Natural killer cell (primary cell): ENCODE data around the gene RFT1. TPM values are rescaled to one million over a fixed set of nuclear protein-coding genes. Genes with fewer than 3 reads are reported as not detected.
A peak's percentile ranks its signal among the peaks of the same experiment; 100 is the strongest.

ENCODE experiments used
- ATAC-seq, 3 donors: fragments of 150-1000 bp in 2 of 3; fragments of 200-7000 bp in 1 of 3; cut with Tn5 transposase; 1 replicate in 1 of 3; 2 replicates in 2 of 3; pipeline ENCODE4 v1.10.0; 2021; ENCODE audit warnings: mild to moderate bottlenecking in 2 of 3, moderate library complexity in 2 of 3
- DNase-seq, 2 donors: peaks; one replicate each; pipeline versions ENCODE4 v3.0.0 to v3.0.0-alpha.2; 2013 to 2021; ENCODE audit warnings: mixed read lengths in 1 of 2
- H3K27ac ChIP-seq: one replicate; pipeline ENCODE4 v1.5.1; 2013; ENCODE audit warnings: mild to moderate bottlenecking, low read length
- H3K27me3 ChIP-seq: one replicate; pipeline ENCODE4 v1.6.1; 2013; ENCODE audit warnings: low read length; ENCODE audit not compliant: control insufficient read depth, insufficient read depth
- H3K36me3 ChIP-seq: one replicate; pipeline ENCODE4 v1.6.1; 2013; ENCODE audit warnings: low read length; ENCODE audit not compliant: control insufficient read depth, insufficient read depth
- H3K4me1 ChIP-seq: one replicate; pipeline ENCODE4 v1.6.1; 2013; ENCODE audit warnings: low read length; ENCODE audit not compliant: control insufficient read depth, insufficient read depth
- H3K4me3 ChIP-seq: one replicate; pipeline ENCODE4 v1.5.1; 2013; ENCODE audit warnings: low read length
- H3K9me3 ChIP-seq: one replicate; pipeline ENCODE4 v1.6.1; 2013; ENCODE audit warnings: low read length; ENCODE audit not compliant: control insufficient read depth, insufficient read depth
- H3K27ac Mint-ChIP-seq, 2 donors: one replicate each; pipeline ENCODE4 v1.8.0; 2022; ENCODE audit warnings: mild to moderate bottlenecking in 2 of 2, mixed read lengths in 2 of 2, moderate library complexity in 1 of 2
- H3K27me3 Mint-ChIP-seq, 2 donors: one replicate each; pipeline ENCODE4 v1.8.0; 2022; ENCODE audit warnings: low read depth in 2 of 2, mixed read lengths in 2 of 2
- H3K36me3 Mint-ChIP-seq: one replicate; pipeline ENCODE4 v1.8.0; 2022; ENCODE audit warnings: mixed read lengths
- H3K4me1 Mint-ChIP-seq, 2 donors: one replicate each; pipeline ENCODE4 v1.8.0; 2022; ENCODE audit warnings: mixed read lengths in 2 of 2
- H3K4me3 Mint-ChIP-seq: one replicate; pipeline ENCODE4 v1.8.0; 2022; ENCODE audit warnings: mild to moderate bottlenecking, moderate library complexity, mixed read lengths
- H3K9me3 Mint-ChIP-seq, 2 donors: one replicate each; pipeline ENCODE4 v1.8.0; 2022; ENCODE audit warnings: mixed read lengths in 2 of 2
- WGBS: methylation state at CpG from one replicate; pipeline ENCODE4 v1.1.7; 2013; ENCODE audit warnings: missing lambda C conversion rate; ENCODE audit not compliant: insufficient coverage; 5-methylcytosine and 5-hydroxymethylcytosine counted together
- intact Hi-C: fragments of 100-400 bp; cut with micrococcal nuclease; formaldehyde crosslinking; loops from one replicate; pipeline ENCODE4 v1.14.2; 2022
- total RNA-seq, 4 donors: library from RNA; stranded (reverse); fragments of 120-200 nt in 1 of 4; gene quantifications; one replicate each; pipeline versions ENCODE4 v1.2.3 to v1.2.4, GENCODE V29; 2013 to 2022
- TF ChIP-seq, protein P1 (sequence below): fragments of 200-600 bp; IDR thresholded peaks from one replicate; pipeline ENCODE4 v1.8.0; 2022; ENCODE audit warnings: antibody characterized with exemption

Gene RFT1
- total RNA-seq, 3 donors from 2014 or later (not counting 1 experiment from before 2014, with no cell fraction given) = 13.3 to 17.2 (median 14.1) TPM

DNA sequence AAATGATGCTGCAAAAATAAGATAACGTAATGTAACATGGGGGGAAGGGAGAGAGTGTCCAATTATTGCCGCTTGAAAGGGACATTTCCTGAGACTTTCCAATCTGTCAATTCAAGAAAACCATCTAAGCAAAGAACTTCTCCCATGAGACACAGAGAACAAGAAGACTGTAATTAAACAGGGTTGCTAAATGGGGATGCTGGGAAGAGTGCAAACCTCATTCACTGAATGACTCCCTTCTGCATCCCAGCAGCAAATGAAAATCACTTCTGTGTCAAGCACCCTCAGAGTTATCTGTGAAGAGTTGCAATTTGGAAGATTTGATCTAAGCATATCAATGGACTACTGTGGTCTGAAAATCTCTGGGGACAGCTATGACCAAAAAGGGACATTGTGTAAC, 3.6 kb downstream of the RFT1 start:
- Mint-ChIP-seq H3K4me3 (no peak overlapping the region), H3K9me3 (no peaks in the 10 kb centered on the region), H3K27me3 (no peaks in the 10 kb centered on the region), H3K27ac (no peak overlapping the region), H3K4me1 (peaks cover 25% of the 10 kb centered on the region in 2 donors), H3K36me3 (peaks cover 20% of the 10 kb centered on the region)
- 88% methylated on average over 1 of the region's 2 CpGs for WGBS
- no peak for DNase-seq
- peaks cover 13% of the 10 kb centered on the region for H3K4me1 ChIP-seq
- TF ChIP-seq, protein P1, sequence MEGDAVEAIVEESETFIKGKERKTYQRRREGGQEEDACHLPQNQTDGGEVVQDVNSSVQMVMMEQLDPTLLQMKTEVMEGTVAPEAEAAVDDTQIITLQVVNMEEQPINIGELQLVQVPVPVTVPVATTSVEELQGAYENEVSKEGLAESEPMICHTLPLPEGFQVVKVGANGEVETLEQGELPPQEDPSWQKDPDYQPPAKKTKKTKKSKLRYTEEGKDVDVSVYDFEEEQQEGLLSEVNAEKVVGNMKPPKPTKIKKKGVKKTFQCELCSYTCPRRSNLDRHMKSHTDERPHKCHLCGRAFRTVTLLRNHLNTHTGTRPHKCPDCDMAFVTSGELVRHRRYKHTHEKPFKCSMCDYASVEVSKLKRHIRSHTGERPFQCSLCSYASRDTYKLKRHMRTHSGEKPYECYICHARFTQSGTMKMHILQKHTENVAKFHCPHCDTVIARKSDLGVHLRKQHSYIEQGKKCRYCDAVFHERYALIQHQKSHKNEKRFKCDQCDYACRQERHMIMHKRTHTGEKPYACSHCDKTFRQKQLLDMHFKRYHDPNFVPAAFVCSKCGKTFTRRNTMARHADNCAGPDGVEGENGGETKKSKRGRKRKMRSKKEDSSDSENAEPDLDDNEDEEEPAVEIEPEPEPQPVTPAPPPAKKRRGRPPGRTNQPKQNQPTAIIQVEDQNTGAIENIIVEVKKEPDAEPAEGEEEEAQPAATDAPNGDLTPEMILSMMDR = no peak
- peaks cover 42% of the 10 kb centered on the region for H3K36me3 ChIP-seq
- no peak overlapping the region for H3K27ac ChIP-seq
- no peak overlapping the region for H3K4me3 ChIP-seq
- intact Hi-C loops = no loop called here
- no peaks in the 10 kb centered on the region for H3K27me3 ChIP-seq
- no peak for ATAC-seq
- no peaks in the 10 kb centered on the region for H3K9me3 ChIP-seq

DNA sequence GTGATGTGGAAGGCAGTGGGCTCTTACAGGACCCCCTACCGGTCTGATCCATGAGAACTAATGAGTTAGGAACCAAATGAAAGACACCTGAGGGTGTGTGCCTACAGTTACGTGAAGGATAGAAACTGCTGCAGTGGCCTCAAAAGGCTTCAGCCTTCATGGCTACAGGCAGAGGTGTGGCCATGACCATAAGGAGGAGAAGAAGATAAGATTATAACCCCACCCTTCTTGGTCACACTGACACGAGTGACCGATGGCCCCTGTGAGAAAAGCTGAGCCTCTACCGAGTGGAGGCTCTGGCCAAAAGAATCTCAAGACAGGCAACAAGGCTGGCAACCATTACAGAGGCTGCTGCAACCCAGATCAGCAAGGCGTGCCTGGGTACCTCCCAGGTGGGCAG, 6.3 kb downstream of the RFT1 start:
- H3K27me3 ChIP-seq = no peaks in the 10 kb centered on the region
- no peaks in the 10 kb centered on the region for H3K9me3 Mint-ChIP-seq
- no peak overlapping the region for H3K27ac ChIP-seq
- no peaks in the 10 kb centered on the region for H3K4me1 ChIP-seq
- no peak overlapping the region for H3K4me3 ChIP-seq
- no peaks in the 10 kb centered on the region for H3K27me3 Mint-ChIP-seq
- H3K4me1 Mint-ChIP-seq = peaks cover 0 to 4% of the 10 kb centered on the region in 2 donors
- H3K9me3 ChIP-seq = no peaks in the 10 kb centered on the region
- ATAC-seq (peak in 1 of 3 donors; percentile 75), DNase-seq (no peak)
- H3K27ac Mint-ChIP-seq = no peak overlapping the region
- H3K36me3 Mint-ChIP-seq = peaks cover 27% of the 10 kb centered on the region
- no peak overlapping the region for H3K4me3 Mint-ChIP-seq
- TF ChIP-seq, protein P1 = no peak
- WGBS = 95% methylated on average over 6 of the region's 6 CpGs
- intact Hi-C loops = no loop called here
- H3K36me3 ChIP-seq = peaks cover 65% of the 10 kb centered on the region

DNA sequence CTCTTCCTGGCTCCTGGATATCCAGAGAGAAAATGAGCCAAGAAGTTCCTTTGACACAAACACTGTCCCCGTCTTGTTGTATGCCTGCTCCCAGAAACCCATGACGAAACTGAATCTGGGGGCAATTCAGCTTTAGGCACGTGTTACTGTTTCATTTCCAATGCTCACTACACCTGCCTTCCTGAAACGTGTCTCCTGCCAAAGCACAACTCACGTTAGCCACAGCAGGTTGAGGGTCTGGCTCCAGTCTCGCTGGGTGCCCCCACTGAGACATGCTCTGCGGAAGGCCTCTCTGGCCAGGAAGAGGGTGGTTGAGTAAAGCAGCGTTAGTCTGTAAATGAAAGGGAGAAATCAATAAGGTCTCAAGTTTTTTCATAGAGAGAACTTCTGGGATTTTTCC, 6.7 kb downstream of the RFT1 start:
- no peaks in the 10 kb centered on the region for H3K27me3 ChIP-seq
- no peaks in the 10 kb centered on the region for H3K4me1 ChIP-seq
- no peaks in the 10 kb centered on the region for H3K4me1 Mint-ChIP-seq
- no peak overlapping the region for H3K4me3 ChIP-seq
- ATAC-seq = no peak
- TF ChIP-seq, protein P1 = no peak
- no peak overlapping the region for H3K27ac Mint-ChIP-seq
- WGBS = 96% methylated on average over 8 of the region's 8 CpGs
- no peaks in the 10 kb centered on the region for H3K27me3 Mint-ChIP-seq
- no peak for DNase-seq
- intact Hi-C loops = no loop called here
- no peak overlapping the region for H3K4me3 Mint-ChIP-seq
- H3K9me3 Mint-ChIP-seq = no peaks in the 10 kb centered on the region
- no peak overlapping the region for H3K27ac ChIP-seq
- peaks cover 30% of the 10 kb centered on the region for H3K36me3 Mint-ChIP-seq
- peaks cover 67% of the 10 kb centered on the region for H3K36me3 ChIP-seq
- no peaks in the 10 kb centered on the region for H3K9me3 ChIP-seq

DNA sequence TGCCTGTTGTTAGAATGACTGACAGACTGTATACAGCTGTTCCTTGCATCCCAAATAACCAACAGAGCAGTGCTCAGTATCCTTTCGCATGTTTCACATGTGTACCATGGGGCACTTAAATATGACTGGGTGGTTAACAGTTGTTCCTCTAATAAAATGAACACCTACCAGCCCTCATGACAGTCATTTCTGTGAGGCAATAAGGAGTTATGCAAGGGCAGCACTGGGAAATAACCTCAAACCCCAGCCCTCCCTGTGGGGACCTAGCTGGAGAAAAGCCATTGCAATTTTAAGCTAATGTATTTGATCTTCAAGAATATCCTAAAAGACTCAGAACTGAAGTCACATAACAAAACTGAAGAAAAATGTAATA, 7.3 kb downstream of the RFT1 start:
- H3K27me3 ChIP-seq = no peaks in the 10 kb centered on the region
- TF ChIP-seq, protein P1 = no peak
- ATAC-seq (peak in 1 of 3 donors; percentile 77), DNase-seq (no peak)
- peaks cover 73% of the 10 kb centered on the region for H3K36me3 ChIP-seq
- no CpG with 5 or more reads among the region's 1 CpG for WGBS
- H3K4me1 Mint-ChIP-seq = no peaks in the 10 kb centered on the region
- H3K27ac ChIP-seq = no peak overlapping the region
- no peaks in the 10 kb centered on the region for H3K9me3 ChIP-seq
- H3K4me1 ChIP-seq = no peaks in the 10 kb centered on the region
- no peaks in the 10 kb centered on the region for H3K27me3 Mint-ChIP-seq
- H3K27ac Mint-ChIP-seq = no peak overlapping the region
- intact Hi-C loops = no loop called here
- no peaks in the 10 kb centered on the region for H3K9me3 Mint-ChIP-seq
- no peak overlapping the region for H3K4me3 ChIP-seq
- H3K36me3 Mint-ChIP-seq = peaks cover 36% of the 10 kb centered on the region
- H3K4me3 Mint-ChIP-seq = no peak overlapping the region
